HG03095 (cell line): ENCODE measurements around the gene DPYSL3.

Source experiments
- ATAC-seq: cut with Tn5 transposase; IDR thresholded peaks from one replicate; pipeline ENCODE4 v1.9.1; 2021; ENCODE audit warnings: moderate library complexity; ENCODE audit not compliant: unreplicated experiment

The DPYSL3 gene

GRCh38 chr5:147515269-147515668, 5.4 kb upstream of the DPYSL3 start:
- ATAC-seq, result no peak

GRCh38 chr5:147512659-147513379, 3.0 kb upstream of the DPYSL3 start:
- ATAC-seq, result no peak

GRCh38 chr5:147510885-147511284, 1.0 kb upstream of the DPYSL3 start:
- no peak for ATAC-seq

GRCh38 chr5:147509041-147509709, 693 bp downstream of the DPYSL3 start:
- ATAC-seq, result no peak

GRCh38 chr5:147508711-147509040, 1.2 kb downstream of the DPYSL3 start:
- ATAC-seq, result no peak

- no peak for ATAC-seq
These were observed 2.3 kb downstream of the DPYSL3 start for GRCh38 chr5:147507480-147508126.

GRCh38 chr5:147504535-147504934, 5.3 kb downstream of the DPYSL3 start:
- no peak for ATAC-seq

GRCh38 chr5:147504011-147504410, 5.9 kb downstream of the DPYSL3 start:
- ATAC-seq, result no peak

- ATAC-seq, result no peak
These were observed 18.9 kb downstream of the DPYSL3 start for GRCh38 chr5:147490989-147491388.

- no peak for ATAC-seq
These were observed 22.7 kb downstream of the DPYSL3 start for GRCh38 chr5:147487031-147487750.

- no peak for ATAC-seq
These were observed 24.1 kb downstream of the DPYSL3 start for GRCh38 chr5:147485814-147486213.

- no peak for ATAC-seq
These were observed 24.8 kb downstream of the DPYSL3 start for GRCh38 chr5:147485046-147485445.

GRCh38 chr5:147484708-147485020, 25.2 kb downstream of the DPYSL3 start:
- ATAC-seq, result no peak

- ATAC-seq, result no peak
These were observed 25.7 kb downstream of the DPYSL3 start for GRCh38 chr5:147483961-147484707.

GRCh38 chr5:147483188-147483790, 26.6 kb downstream of the DPYSL3 start:
- ATAC-seq, result no peak

GRCh38 chr5:147482706-147483180, 27.1 kb downstream of the DPYSL3 start:
- no peak for ATAC-seq

GRCh38 chr5:147481874-147482705, 27.8 kb downstream of the DPYSL3 start:
- ATAC-seq, result peak; percentile 84

GRCh38 chr5:147481376-147481775, 28.5 kb downstream of the DPYSL3 start:
- ATAC-seq, result peak; percentile 18

GRCh38 chr5:147479949-147480348, 29.9 kb downstream of the DPYSL3 start:
- no peak for ATAC-seq

- no peak for ATAC-seq
These were observed 30.4 kb downstream of the DPYSL3 start for GRCh38 chr5:147479444-147479843.
